Activated naive CD8-positive, alpha-beta T cell treated with anti-CD3 and anti-CD28 coated beads for 36 hours (primary cell): ENCODE measurements around the gene TAF4. TPM values are rescaled to one million over a fixed set of nuclear protein-coding genes. Genes with fewer than 3 reads are reported as not detected.
"Not testable (repeated sequence)": the region's sequence is repeated elsewhere in the genome, so short reads cannot be mapped to it uniquely, and the experiment has no call there.

Source experiments
- DNase-seq: peaks from one replicate; pipeline ENCODE4 v3.0.0; 2021
- H3K27ac Mint-ChIP-seq: one replicate; pipeline ENCODE4 v1.8.0; 2022; ENCODE audit warnings: mild to moderate bottlenecking, moderate library complexity, mixed read lengths
- H3K27me3 Mint-ChIP-seq: one replicate; pipeline ENCODE4 v1.8.0; 2022; ENCODE audit warnings: mild to moderate bottlenecking, mixed read lengths
- H3K36me3 Mint-ChIP-seq: one replicate; pipeline ENCODE4 v1.8.0; 2021; ENCODE audit warnings: mild to moderate bottlenecking, mixed read lengths
- H3K4me1 Mint-ChIP-seq: one replicate; pipeline ENCODE4 v1.8.0; 2021; ENCODE audit warnings: mixed read lengths
- H3K4me3 Mint-ChIP-seq: one replicate; pipeline ENCODE4 v1.8.0; 2022; ENCODE audit warnings: mild to moderate bottlenecking, moderate library complexity, mixed read lengths
- H3K9me3 Mint-ChIP-seq: one replicate; pipeline ENCODE4 v1.8.0; 2022; ENCODE audit warnings: mixed read lengths
- total RNA-seq, 2 experiments: library from RNA; stranded (reverse); gene quantifications; one replicate each; pipeline ENCODE4 v1.2.3, GENCODE V29; 2021

The TAF4 gene
- total RNA-seq, 2 experiments from 2014 or later: 15.2 to 16.4 TPM

DNA sequence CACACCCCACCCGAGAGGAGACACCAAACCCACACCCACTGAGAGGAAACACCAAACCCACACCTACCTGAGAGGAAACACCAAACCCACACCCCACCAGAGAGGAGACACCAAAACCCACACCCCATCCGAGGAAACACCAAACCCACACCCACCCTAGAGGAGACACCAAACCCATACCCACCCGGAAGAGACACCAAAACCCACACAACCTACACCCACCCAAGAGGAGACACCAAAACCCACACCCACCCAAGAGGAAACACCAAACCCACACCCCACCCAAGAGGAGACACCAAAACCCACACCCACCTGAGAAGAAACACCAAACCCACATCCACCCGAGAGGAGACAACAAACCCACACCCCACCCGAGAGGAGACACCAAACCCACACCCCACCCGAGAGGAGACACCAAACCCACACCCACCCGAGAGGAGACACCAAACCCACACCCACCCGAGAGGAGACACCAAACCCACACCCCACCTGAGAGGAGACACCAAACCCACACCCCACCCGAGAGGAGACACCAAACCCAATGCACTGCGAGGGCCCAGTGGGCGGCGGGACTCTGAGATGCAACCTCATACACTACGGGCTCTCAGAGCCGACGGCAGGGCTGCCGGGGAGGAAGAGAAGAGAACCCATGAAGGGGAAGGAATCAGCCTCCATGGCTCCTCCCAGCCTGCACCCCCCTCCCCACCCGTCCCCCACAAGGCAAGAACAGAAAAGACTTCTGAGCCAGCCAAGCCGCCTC is 83.3 kb downstream of the TAF4 start:
- no peak overlapping the region for H3K4me3 Mint-ChIP-seq
- no peaks in the 10 kb centered on the region for H3K27me3 Mint-ChIP-seq
- peaks cover 18% of the 10 kb centered on the region for H3K9me3 Mint-ChIP-seq
- H3K27ac Mint-ChIP-seq: no peak overlapping the region
- no peak for DNase-seq
- peaks cover 47% of the 10 kb centered on the region for H3K36me3 Mint-ChIP-seq
- peaks cover 7% of the 10 kb centered on the region for H3K4me1 Mint-ChIP-seq

DNA sequence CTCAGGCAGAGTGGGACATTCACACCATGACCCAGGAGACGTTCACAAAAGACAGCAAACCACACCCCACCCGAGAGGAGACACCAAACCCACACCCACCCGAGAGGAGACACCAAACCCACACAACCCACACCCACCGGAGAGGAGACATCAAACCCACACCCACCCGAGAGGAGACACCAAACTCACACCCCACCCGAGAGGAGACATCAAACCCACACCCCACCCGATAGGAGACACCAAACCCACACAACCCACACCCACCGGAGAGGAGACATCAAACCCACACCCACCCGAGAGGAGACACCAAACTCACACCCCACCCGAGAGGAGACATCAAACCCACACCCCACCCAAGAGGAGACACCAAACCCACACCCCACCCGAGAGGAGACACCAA is 84.0 kb downstream of the TAF4 start:
- not testable (repeated sequence) for H3K27ac Mint-ChIP-seq

DNA sequence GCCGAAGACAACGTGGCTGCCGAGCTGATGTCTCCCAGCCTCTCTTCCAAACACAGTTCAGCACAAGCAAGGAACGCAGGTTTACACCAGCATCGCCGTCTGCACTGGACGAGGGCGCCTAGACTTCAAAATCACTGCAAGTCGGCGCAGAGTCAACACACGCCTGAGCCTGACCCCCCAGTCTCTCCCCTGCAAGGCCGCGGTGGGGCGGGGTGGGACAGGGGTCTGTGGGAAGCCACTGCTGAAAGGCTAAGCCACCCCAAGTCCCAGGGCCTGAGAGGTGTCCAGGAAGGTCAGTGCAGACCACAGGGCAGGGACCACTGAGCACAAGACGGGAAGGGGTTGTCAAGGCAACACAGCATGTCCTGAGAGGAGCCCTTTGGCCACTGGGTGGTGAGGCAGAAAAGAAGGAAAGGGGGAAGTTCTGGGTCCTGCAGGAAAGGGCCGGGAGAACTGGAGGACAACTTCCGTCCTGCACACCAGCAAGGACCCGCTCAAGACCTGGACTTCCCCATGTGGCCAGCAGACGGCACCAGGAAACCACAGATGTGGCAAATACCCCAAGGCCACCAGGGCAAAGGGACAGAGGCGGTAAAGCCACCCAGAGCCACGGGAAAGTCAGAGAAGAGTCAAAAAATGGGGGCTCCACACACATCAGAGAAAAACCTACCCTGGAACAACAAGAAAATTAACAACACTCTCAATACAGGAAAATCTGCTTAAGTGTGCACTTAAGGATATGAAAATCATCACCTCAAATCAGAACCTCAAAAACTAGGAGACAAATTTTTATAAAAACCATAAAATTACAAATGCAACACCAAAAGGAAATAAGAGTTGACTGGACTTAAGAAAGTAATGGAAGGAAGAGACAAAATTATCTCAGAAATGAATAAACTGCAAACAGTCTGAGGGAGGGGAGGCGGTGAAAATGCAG is 84.8 kb downstream of the TAF4 start:
- H3K27ac Mint-ChIP-seq: no peak overlapping the region
- DNase-seq: no peak
- H3K36me3 Mint-ChIP-seq: peaks cover 38% of the 10 kb centered on the region
- H3K27me3 Mint-ChIP-seq: no peaks in the 10 kb centered on the region
- no peak overlapping the region for H3K4me3 Mint-ChIP-seq
- peaks cover 12% of the 10 kb centered on the region for H3K9me3 Mint-ChIP-seq
- peaks cover 6% of the 10 kb centered on the region for H3K4me1 Mint-ChIP-seq

More for the DNA sequence above, 84.0 kb downstream of the TAF4 start:
- H3K4me1 Mint-ChIP-seq, H3K4me3 Mint-ChIP-seq, DNase-seq, H3K27me3 Mint-ChIP-seq: not testable (repeated sequence)
- peaks cover 15% of the 10 kb centered on the region for H3K9me3 Mint-ChIP-seq
- peaks cover 40% of the 10 kb centered on the region for H3K36me3 Mint-ChIP-seq

DNA sequence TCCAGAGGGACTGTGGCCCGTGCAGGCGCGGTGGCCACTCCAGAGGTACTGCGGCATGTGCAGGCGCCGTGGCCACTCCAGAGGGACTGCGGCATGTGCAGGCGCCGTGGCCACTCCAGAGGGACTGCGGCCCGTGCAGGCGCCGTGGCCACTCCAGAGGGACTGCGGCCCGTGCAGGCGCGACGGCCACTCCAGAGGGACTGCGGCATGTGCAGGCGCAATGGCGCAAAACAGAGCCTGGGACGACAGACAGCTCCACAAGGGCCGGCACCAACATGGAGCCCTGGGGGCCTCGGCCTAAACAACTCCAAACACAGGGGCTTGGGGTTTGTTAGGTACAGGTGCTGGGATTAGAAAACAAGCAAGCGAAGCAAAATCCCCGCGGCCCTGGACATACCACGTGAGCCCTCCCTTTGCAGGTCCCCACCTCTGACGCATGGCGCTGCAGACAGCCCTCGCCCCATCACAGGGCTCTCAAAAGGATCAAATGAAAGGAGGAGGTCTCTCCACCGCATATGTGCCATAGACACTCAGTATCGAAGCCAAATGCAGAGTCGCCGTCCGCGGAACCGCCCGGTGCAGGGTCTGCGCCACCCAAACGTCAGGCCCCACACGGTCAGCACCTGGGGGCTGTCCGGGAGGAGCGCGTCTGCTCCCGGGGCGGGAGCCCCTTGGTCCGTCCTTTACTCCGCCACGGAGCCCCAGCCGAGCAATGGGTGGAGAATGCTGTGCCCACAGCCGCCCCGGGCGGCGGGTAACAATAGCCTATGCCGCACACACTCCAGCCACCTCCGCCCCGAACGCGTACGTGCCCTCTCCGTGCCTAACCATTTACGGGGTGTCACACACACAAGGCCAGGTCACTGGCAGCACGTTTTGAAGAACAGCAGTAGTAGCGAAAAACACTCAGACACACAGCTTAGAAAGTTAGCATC is 85.7 kb downstream of the TAF4 start:
- H3K4me3 Mint-ChIP-seq: no peak overlapping the region
- no peak overlapping the region for H3K27ac Mint-ChIP-seq
- no peaks in the 10 kb centered on the region for H3K27me3 Mint-ChIP-seq
- peaks cover 6% of the 10 kb centered on the region for H3K4me1 Mint-ChIP-seq
- H3K9me3 Mint-ChIP-seq: peaks cover 11% of the 10 kb centered on the region
- no peak for DNase-seq
- peaks cover 32% of the 10 kb centered on the region for H3K36me3 Mint-ChIP-seq

DNA sequence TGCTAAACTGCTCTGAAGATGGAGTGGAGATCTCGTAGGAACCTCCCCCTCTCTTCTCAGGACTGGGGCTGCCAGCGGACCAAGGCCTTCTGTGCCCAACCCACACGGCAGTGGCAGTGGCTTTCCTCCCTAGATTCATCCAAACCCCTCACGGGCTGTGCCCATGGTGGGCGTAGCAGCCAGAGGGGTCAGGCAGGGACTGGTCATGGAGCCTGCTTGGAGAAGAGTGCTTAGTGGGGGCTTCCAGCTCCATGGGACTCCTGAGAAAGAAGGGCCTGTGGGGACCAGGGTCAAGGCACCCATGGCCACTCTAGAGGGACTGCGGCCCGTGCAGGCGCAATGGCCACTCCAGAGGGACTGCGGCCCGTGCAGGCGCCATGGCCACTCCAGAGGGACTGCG is 86.6 kb downstream of the TAF4 start:
- Mint-ChIP-seq H3K27ac (no peak overlapping the region), H3K4me3 (no peak overlapping the region), H3K9me3 (peaks cover 9% of the 10 kb centered on the region), H3K4me1 (peaks cover 6% of the 10 kb centered on the region), H3K36me3 (peaks cover 25% of the 10 kb centered on the region), H3K27me3 (no peaks in the 10 kb centered on the region)
- no peak for DNase-seq

DNA sequence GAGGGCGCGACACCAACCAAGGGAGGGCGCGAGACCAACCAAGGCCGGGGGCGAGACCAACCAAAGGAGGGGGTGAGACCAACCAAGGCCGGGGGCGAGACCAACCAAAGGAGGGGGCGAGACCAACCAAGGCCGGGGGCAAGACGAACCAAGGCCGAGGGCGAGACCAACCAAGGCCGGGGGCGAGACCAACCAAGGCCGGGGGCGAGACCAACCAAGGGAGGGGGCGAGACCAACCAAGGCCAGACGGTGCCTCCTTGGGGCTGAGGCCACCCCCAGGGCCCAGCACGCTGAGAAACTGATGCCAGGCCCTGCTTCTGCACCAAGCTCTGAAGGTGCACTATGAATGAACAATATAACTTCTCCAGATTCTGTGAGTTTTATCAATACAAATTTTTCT is 87.2 kb downstream of the TAF4 start:
- Mint-ChIP-seq H3K4me1 (peaks cover 6% of the 10 kb centered on the region), H3K36me3 (peaks cover 22% of the 10 kb centered on the region), H3K4me3 (no peak overlapping the region), H3K27me3 (no peaks in the 10 kb centered on the region), H3K9me3 (peaks cover 9% of the 10 kb centered on the region), H3K27ac (no peak overlapping the region)
- DNase-seq: no peak

DNA sequence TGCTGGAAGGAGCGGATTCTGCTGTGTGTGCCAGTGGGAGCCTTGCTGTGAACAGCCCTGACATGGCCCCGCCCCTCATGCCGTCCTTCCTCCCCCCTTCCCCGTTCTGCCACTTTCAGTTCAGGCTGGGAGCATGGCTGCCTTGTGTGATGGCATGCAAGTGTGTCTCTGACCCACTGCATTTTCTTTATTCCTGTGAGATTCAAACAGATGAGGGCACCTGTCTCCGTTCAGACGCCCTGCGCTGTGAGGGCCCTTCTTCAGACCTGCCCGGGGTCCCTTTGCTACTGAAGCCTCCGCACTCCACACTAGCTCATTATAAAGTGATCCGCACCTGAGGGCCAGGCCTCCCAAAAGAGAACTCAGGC is 88.3 kb downstream of the TAF4 start:
- Mint-ChIP-seq H3K27me3 (no peaks in the 10 kb centered on the region), H3K27ac (no peak overlapping the region), H3K9me3 (peaks cover 9% of the 10 kb centered on the region), H3K36me3 (peaks cover 32% of the 10 kb centered on the region), H3K4me3 (no peak overlapping the region), H3K4me1 (peaks cover 6% of the 10 kb centered on the region)
- DNase-seq: no peak

DNA sequence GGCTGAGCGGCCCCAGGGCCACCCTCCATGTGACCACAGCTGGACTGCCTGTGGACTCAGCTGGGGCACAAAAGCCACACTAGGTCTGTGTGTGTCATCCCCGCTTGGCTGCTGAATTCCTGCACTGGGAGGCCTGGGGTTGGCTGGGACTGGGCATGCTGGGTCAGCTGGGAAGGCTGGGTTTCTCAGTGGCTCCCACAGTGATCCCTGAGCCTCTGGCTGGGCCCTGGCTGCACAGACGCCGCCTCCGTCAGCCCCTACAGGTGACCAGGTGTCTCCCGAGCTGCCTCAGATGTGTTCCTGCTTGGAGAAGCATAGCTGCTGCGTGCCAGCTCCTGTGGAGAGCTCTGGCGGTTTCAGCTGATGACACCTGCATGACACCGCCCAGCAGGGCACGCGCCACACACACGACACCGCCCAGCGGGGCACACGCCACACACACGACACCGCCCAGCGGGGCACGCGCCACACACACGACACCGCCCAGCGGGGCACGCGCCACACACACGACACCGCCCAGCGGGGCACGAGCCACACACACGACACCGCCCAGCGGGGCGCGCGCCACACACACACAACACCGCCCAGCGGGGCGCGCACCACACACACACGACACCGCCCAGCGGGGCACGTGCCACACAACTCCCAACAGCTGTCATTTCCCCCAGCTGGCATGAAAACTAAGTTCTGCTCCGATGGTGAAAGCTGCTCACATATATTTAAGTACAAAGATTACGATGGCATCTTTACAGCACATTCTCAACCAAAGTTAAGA is 88.8 kb downstream of the TAF4 start:
- Mint-ChIP-seq H3K36me3 (peaks cover 32% of the 10 kb centered on the region), H3K27me3 (no peaks in the 10 kb centered on the region), H3K27ac (no peak overlapping the region), H3K4me1 (peaks cover 6% of the 10 kb centered on the region), H3K4me3 (no peak overlapping the region), H3K9me3 (peaks cover 4% of the 10 kb centered on the region)
- DNase-seq: no peak

DNA sequence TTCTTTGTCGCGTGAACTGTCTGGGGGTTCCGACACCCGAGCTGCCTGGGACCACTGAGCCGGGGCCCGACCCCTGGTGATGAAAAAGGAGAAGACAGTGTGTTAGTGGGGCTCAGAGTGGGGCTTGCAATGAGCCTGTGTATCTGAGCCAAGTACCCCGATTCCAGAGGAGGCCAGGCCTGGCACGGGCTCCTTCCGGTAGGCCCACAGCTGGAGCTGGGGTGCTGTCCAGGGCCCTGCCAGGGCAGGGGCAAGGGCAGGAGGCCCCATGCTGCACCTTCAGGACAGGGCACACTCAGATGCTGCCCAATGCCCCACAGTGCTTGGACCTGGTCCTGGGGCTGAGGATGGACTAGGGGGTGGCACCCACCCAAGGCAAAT is 89.4 kb downstream of the TAF4 start:
- no peak for DNase-seq
- Mint-ChIP-seq H3K27me3 (no peaks in the 10 kb centered on the region), H3K4me1 (peaks cover 3% of the 10 kb centered on the region), H3K4me3 (no peak overlapping the region), H3K9me3 (peaks cover under 1% of the 10 kb centered on the region), H3K27ac (no peak overlapping the region), H3K36me3 (peaks cover 29% of the 10 kb centered on the region)

DNA sequence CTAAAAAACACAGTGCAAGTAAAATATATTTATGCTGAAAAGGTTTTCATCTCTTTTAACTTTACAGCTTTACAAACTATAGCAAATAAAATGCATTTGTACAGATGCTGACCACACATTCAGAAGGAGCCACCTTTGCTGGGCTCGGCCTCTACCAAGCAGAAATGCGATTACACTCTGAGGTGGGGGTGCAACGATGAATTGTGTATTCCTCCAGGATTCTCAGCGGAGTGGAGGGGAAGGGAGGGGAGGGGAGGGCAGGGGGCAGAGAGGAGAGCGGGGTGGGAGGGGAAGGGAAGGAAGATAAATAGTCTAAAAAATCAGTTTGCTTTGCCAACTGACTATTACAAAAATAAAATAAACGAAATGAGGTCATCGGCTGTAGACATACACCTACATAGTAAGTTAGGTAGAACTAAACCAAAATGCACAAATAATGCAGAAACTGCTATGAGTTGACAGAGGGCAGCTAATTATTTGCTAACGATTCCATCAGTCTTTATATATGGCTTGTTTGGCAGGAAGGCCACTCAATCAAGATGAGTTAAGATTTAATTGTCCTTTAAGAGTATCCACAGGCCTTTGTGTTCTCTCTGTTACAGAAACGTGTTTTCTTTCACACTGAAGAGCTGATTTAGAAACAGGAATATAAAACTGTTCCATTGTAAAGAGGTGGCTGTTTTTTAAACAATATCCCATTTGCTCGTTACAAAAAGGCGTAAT is 90.1 kb downstream of the TAF4 start:
- Mint-ChIP-seq H3K27ac (no peak overlapping the region), H3K4me1 (no peaks in the 10 kb centered on the region), H3K9me3 (no peaks in the 10 kb centered on the region), H3K36me3 (peaks cover 23% of the 10 kb centered on the region), H3K4me3 (no peak overlapping the region), H3K27me3 (no peaks in the 10 kb centered on the region)
- DNase-seq: no peak

DNA sequence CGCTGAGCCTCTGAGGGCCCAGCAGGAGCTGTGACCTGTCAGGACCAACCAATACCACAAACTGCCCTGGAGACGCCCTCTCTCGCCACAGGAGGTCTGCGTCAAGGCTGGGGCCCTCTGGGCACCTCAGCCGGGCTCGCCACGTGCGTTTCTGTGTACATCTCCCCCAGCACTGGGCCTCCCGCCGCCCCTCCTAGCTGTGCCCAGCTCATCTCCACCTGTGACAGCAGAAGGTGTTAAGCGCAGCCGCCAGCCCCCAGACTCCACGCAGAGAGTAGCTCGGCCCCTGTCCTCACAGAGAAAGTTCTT is 91.4 kb downstream of the TAF4 start:
- DNase-seq: no peak

DNA sequence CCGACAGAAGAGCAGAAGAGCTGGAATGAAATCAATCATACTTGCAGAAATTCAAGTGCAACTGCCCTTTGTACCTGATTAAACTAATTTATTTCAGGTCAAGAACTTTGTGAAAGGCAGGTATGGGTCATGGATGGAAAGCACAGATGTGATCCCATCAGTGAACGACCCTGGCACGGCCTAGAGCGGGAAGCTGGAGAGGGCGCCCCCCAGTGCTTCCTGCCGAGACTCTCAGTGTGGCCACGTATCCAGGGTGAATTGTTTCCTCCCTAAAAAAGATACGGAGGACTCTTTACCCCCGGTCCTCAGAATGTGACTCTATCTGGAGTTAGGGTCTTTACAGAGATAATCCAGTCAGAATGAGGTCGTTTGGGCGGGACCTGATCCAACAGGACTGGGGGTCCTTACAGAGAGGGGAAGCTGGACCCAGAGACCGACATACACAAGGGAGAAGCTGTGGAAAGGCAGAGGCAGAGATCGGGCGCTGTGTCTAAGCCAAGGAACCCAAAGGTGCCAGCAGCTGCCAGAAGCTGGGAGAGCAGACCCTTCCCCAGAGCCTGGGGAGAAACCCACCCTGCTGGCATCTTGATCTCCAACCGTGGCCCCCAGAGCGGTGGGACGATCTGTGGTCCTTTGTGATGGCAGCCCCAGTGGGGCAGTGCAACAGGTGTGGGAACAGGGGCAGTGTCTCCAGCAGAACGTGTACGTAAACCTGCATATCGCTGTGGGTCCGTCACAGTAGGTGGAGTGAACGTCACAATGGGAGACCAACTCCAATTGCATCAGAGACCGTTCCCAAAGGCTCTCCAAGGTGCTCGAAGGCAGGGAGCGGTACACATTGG is 91.9 kb downstream of the TAF4 start:
- Mint-ChIP-seq H3K9me3 (no peaks in the 10 kb centered on the region), H3K27ac (no peak overlapping the region), H3K4me1 (no peaks in the 10 kb centered on the region), H3K27me3 (no peaks in the 10 kb centered on the region), H3K36me3 (peaks cover 20% of the 10 kb centered on the region), H3K4me3 (no peak overlapping the region)
- no peak for DNase-seq

More for the DNA sequence above, 91.4 kb downstream of the TAF4 start:
- Mint-ChIP-seq H3K27me3 (no peaks in the 10 kb centered on the region), H3K4me3 (no peak overlapping the region), H3K27ac (no peak overlapping the region), H3K4me1 (no peaks in the 10 kb centered on the region), H3K9me3 (no peaks in the 10 kb centered on the region), H3K36me3 (peaks cover 22% of the 10 kb centered on the region)
